H1 (cell line): ENCODE data around the gene TTLL1. TPM values are rescaled to one million over a fixed set of nuclear protein-coding genes. Genes with fewer than 3 reads are reported as not detected.

ENCODE experiments used
- TAF1 ChIP-seq: IDR thresholded peaks from 2 replicates; pipeline ENCODE4 v1.6.1; 2011; ENCODE audit warnings: mild to moderate bottlenecking, low read depth, low read length
- polyA plus RNA-seq, 7 experiments: library from polyadenylated mRNA; depleted of rRNA in 3 of 7; stranded (reverse) in 5 of 7; unstranded in 2 of 7; fragments of >200 nt in 5 of 7; fragments of 200-250 nt in 2 of 7; gene quantifications; 1 replicate in 5 of 7; 2 replicates in 1 of 7; 4 replicates in 1 of 7; pipeline versions ENCODE4 v1.2.1 to v1.2.3, GENCODE V29; 2011 to 2013; ENCODE audit warnings: missing spikeins in 2 of 7, mixed read lengths in 2 of 7
- total RNA-seq: library from RNA; stranded (reverse); fragmentation: NEBNext Ultra II Directional; extraction: Animal tissue kit (Norgen Biotek cat#: 25700); gene quantifications from 2 replicates; pipeline ENCODE4 v1.2.1, GENCODE V29; 2021

TTLL1 gene
- total and polyA plus RNA-seq, 2 of the 8 experiments (the other 6 are each of a cell fraction or from before 2014, with no cell fraction given) = 5.0 to 13.8 TPM

- TF ChIP-seq TAF1 = no peak
Observed at GRCh38 chr22:43036282-43036829, 52.8 kb downstream of the TTLL1 start (continued).
